SK-MEL-5 (cell line): ENCODE data around the gene ACAD10. TPM values are rescaled to one million over a fixed set of nuclear protein-coding genes. Genes with fewer than 3 reads are reported as not detected.
"Not testable (repeated sequence)": the region's sequence is repeated elsewhere in the genome, so short reads cannot be mapped to it uniquely, and the experiment has no call there.

Experiments
- DNase-seq: peaks from one replicate; pipeline ENCODE4 v3.0.0-alpha.2; 2016; ENCODE audit warnings: low read depth, low spot score
- in situ Hi-C: cut with HindIII; loops from 2 replicates; pipeline ENCODE4 v1.10.0; 2016; ENCODE audit warnings: low sequenced_read_pairs, high pct_unique_total_duplicates, low pct_unique_long_range_greater_than_20kb
- total RNA-seq: library from RNA; depleted of rRNA; stranded (reverse); fragments of >200 nt; shearing (Covaris generic); gene quantifications from 2 replicates; pipeline ENCODE4 v1.2.3, GENCODE V29; 2014

ACAD10 gene
- total RNA-seq, 1 experiment from 2014 or later: 17.2 TPM

DNA sequence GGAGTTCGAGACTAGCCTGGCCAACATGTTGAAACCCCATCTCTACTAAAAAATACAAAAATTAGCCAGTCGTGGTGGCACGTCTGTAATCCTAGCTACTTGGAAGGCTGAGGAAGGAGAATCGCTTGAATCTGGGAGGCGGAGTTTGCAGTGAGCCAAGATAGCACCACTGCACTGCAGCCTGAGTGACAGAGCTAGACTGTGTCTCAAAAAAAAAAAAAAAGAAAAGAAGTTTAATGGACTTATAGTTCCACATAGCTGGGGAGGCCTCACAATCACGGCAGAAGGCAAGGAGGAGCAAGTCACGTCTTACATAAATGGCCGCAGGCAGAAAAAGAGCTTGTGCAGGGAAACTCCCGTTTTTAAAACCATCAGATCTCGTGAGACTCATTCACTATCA is 77.7 kb downstream of the ACAD10 start:
- in situ Hi-C loops, DNase-seq: not testable (repeated sequence)

DNA sequence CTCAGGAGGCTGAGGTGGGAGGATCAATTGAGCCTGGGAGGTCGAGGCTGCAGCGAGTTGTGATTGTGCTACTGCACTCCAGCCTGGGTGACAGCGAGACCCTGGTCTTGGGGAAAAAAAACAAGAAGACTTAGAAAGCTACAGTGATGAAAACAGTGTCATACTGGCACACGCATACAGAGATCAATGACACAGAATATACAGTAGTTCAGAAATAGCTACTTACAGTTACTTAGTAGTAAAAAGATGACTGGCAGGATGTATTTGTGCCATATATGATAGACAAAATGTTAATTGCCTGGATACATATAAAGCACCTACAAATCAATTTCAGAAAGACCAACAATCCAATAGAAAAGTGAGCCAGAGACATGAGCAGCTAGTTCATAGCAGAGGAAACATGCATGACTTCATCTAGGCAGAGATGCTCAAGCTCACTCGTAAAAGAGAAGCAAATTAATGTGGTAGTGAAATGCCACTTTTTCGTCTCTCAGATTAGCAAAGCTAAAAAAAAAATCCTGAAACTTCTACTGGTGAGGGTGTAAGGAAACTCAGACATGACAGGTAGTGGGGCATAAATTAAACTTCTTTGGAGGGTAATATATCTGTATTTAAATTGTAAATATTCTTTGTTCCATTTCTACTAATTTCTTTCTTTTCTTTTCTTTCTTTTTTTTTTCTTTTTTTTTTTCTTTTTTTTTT is 78.4 kb downstream of the ACAD10 start:
- in situ Hi-C loops: no loop called here
- no peak for DNase-seq

DNA sequence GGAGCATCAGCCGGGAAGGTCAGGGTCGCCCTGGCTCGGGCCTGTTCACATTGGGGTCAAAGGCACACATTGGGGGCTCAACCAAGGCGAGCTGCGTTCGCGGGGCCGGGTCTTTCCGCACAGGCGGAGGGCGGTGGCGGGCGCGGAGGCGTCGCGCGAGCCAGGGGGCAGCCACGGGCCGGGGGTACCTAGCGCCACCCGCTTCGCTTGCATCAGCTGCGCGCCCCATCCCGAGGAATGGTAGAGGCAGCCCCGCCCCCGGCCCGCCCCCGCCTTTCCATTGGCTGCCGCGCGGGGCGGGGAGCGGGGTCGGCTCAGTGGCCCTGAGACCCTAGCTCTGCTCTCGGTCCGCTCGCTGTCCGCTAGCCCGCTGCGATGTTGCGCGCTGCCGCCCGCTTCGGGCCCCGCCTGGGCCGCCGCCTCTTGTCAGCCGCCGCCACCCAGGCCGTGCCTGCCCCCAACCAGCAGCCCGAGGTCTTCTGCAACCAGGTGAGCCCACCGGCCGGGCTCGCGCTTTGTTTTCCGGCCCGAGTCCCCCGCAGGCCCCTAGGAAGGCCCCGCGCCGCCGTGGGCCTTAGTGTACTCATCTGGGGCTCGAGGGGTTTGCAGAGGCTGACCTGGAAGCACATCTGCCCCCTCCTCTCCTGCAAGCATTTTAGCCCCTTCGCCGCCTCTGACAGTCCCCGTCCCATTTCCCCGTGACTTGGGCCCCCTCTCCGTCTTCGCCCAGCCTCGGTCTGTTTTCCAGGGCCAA is 80.9 kb downstream of the ACAD10 start, which contains the start of gene ALDH2:
Gene ALDH2 (plus strand): TSS at position 326 of the 754 bp plus-strand sequence. CDS start 50 bp downstream, at position 376.
- in situ Hi-C loops: no loop called here

DNA sequence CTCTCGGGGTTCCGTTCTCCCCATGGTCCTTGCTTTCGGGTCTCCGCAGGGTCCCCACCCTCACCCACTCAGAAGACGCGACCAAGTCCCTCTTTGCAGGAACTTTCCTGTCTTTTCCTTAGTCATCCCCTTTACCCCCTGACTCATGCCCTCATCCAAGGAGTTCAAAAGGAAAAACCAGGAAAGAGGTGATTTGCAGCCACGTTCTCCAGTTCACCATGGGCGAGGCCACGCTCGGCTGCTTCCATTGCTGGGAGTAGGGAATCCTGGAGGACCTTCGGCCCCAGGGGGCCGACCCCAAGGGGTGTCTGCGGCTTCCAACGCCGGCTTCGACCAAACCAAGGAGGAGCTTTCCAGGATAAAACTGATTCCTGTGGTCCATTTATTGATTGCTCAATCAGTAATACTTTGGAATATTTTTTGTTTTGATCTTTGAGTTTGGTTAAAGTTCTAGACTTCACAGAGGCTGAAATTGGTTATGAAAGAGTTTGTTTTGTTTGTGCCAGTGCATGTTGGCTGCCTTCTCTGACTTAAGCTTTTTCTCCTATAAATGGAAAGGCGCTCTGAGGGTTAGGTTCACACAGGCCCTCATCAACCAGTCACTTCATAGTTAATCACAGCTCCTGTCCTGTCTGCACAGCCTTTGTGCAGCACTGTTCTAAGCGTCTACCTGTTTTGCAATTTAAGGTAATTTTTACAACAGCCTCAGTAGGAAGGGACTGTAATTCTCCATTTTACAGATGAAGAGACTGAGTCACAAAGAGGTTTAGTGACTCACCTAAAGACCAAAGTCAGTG is 81.7 kb downstream of the ACAD10 start:
- in situ Hi-C loops: no loop called here

More for the DNA sequence above, 80.9 kb downstream of the ACAD10 start, which contains the start of gene ALDH2:
- peak; percentile 44 for DNase-seq

DNA sequence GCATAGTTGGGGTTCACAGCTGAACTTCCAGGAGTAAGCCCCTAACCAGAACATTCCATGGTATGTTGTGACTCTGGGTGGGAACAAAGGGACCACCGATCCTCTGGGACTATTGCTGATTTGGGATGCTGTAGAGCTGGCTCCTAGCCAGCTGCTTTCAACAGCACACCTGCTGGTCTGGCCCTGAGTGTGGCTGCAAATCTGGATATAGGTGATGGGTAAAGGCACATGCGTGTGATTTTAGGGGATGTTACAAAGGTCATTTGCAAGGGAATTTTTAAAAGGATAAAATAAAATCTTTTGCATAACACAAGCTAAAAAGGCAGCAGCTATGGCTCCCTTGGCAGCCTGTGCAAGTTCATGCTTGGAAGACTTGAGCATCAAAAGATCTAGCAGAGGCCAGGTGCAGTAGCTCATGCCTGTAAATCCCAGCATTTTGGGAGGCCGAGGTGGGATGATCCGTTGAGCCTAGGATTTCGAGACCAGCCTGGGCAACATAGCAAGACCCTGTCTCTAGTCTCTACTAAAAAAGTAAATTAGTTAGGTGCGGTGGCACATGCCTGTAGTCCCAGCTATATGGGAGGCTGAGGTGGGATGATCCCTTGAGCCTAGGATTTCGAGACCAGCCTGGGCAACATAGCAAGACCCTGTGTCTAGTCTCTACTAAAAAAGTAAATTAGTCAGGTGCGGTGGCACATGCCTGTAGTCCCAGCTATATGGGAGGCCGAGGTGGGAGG is 82.5 kb downstream of the ACAD10 start:
- no peak for DNase-seq
- in situ Hi-C loops: no loop called here

More for the DNA sequence above, 81.7 kb downstream of the ACAD10 start:
- no peak for DNase-seq

DNA sequence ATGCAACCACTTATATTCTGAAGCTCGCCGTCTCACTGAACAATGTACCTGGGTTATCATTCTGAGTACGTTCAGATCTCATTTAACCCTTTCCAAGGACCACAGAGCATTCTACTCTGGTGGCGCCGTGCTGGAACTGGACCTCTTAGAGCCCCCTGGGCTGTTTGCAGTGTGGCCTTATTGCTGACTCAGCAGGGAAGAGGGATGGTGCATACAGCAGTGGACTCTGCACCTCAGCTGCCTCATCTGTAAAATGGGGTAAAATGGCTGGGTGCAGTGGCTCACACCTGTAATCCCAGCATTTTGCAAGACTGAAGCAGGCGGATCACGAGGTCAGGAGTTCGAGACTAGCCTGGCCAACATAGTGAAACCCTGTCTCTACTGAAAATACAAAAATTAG is 83.7 kb downstream of the ACAD10 start:
- in situ Hi-C loops: no loop called here
- no peak for DNase-seq

DNA sequence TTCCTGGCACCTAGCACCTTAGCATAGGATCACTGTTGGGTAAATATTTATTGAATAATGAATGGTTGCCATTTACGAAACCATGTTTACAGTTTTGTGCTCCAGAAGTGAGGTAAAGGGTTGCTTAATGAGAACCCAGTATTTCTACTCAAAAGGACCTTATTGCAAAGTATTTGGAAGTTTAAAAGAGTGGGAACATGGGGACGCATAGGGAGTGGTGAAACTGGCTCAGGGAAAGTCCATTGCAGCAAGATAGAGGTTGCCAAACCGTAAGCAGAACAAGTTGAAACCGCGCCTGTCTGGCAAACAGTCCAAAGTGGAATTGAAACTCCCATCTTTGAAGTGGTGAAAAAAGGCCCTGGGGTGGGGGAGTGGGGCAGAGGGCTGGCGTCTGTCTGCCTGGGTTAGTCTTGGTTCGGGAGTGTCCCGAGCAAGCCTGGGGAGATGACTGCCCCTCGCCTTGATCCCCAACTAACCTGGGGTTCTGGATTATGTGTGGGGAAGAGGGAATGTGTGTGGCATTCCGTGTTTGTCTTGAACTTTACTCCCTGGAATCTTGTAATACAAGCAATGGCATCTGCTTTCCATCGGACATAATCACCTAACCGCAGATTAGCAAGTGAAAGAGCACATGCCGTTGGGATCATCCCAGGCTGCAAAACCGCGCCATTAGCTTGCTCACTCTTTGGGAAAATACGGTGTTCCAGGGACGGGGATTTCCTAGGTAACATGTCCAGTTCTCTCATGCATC is 88.1 kb downstream of the ACAD10 start:
- DNase-seq: peak; percentile 39
- in situ Hi-C loops: no loop called here

DNA sequence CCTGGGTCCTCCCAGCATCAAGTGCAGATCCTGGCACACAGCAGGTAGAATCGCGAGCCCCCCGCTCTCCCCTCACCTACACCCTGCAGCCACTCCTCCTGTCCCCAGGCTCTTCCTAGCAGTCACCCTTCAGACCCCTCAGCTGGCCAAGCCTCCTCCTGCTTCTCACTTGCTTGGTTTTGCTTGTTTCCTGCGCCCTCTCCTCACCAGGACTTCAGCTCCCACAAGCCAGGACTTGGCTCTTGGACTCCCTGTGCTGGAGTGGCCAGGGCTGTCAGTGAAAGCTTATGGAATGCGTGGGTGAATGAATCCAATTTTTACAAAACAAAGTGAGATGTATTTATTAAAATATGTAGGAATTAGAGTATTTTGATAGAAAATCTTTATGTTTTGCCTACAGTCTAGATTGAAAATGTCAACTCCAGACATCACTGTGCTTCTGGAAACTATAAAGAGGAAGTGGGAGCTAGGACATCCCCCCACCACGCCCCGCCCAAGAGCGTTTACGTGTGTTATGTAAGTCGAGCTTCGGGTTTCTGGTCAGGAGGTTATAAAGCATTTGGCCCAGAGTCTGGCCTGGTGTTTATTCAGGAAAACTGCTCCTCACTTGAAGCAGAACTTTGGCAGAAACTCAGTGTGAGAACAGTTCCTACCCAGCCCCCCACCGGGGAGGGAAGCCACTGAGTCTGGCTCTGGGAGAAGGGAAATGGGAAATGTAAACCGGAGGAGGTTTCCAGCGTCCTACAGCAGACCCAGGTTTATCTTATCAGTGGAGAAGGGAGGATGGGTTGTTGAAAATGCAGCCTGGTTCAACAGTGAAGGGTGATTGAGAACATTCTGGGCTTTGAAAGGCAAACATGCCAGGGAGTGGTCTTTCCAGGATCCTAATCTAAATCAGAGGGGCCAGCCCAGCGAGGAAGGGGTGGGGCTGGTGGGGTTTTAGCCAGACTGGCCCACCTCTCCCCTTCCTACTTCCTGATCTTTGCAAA is 89.6 kb downstream of the ACAD10 start:
- in situ Hi-C loops: no loop called here
- no peak for DNase-seq

DNA sequence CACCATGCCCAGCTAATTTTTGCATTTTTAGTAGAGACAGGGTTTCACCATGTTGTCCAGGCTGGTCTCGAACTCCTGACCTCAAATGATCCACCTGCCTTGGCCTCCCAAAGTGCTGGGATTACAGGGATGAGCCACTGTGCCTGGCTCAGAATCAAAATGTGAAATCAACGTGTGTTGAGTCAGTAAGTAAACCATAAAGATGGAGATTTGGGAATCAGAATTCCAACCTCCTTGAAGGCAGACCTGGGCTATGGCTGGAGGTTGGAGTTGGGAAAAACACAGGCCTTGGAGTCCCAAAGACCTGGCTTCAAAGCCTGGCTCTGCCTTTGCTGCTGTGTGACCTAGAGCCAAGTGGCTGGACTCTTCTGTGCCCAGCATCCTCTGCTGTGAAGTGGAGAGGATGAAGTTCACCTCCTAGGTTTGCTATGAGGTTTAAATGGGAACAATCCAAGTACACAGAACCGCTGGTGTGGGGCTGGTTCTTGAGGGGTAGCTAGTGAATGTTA is 91.0 kb downstream of the ACAD10 start:
- in situ Hi-C loops: no loop called here
- DNase-seq: no peak

DNA sequence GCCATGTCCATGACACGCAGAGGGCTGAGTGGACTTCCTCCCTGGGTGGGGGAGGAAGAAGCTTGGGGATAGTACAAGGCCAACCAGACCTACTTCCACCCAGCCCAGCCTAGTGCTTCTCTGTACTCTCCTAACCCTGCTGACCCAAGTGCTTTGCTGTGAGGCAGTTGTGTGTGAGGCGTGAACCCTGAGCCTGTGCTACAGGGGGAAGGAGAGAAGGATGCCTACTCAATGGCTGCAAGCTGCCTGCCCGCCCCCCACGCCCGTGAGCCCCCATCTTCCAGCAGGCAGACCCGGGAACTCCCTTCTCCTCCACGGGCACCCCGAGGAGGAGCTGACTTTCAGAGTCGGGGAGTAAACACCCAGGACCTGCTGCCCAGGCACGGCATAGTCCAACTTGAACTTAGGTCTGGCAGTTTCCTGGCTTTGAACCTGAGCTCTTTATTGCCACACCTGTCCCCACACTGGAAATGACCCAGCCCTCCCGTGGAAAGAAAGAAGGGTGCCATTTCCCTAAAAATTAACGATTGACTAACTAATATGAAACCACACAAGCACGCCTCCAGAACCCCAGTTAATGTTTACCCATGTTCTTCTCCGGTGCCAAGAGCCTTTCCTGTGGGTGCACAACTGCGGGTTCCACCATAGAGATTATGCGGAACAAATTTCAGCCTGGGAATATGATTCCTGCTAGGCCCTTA is 91.6 kb downstream of the ACAD10 start:
- in situ Hi-C loops: no loop called here
- no peak for DNase-seq

DNA sequence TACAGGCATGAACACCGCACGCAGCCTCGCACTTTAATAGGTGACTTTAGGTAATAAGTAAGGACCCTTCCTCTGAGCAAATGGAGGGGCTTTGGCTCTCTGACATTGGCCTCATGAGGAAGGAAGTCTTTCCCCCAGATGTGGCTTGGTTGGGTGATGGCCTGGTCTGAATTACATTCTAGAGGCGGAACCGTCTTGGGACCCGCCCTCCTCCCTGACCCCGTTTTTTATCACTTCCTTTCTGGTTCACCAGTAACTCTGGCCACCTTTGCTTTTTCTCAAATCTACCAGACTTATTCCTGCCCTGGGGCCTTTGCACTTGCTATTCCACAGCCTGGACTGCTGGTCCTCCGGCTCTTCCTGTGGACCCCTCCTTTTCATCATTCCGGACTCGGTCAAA is 94.3 kb downstream of the ACAD10 start:
- no peak for DNase-seq
- in situ Hi-C loops: no loop called here

DNA sequence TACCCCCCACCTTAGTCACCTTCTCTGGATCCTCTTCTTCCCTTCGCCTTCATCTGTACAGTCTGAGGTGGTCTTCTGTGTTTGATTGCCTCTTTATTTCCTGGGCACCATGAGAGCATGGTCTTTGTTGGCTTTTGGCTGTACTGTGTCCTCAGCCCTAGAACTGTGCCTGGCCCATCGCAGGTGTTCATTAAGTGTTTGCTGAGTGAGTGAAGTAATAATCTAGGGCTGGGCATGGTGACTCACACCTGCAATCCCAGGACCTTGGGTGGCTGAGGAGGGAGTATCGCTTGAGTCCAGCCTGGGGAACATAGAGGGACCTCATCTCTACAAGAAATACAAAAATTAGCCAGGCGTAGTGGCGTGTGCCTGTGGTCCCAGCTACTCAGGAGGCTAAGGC is 94.8 kb downstream of the ACAD10 start:
- DNase-seq: no peak

DNA sequence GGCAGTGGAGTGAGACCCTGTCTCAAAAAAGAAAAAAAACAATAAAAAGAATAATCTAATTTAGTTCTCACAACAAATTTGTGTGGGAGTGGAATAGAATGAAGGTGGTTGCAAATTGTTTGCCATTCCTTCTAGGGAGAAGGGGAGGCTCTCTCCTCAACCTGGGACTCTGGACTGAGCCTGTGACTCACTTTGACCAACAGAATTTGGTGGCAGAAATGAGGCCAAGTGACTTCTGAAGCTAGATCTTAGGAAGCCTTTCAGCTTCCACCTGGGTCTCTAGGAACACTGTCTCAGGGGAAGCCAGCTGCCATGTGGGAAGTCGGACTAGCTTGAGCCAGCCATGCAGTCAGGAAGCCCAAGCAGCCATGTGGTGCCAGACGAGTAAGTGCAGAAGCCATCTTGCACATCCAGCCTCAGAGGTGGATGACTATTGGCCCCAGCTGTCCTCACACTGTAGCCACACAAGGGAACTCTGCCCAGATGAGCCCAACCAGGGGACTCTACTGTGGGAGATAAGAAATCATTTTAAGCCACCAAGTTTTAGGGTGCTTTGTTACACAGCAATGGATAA is 95.3 kb downstream of the ACAD10 start:
- in situ Hi-C loops: no loop called here
- DNase-seq: no peak

More for the DNA sequence above, 94.8 kb downstream of the ACAD10 start:
- in situ Hi-C loops: no loop called here

DNA sequence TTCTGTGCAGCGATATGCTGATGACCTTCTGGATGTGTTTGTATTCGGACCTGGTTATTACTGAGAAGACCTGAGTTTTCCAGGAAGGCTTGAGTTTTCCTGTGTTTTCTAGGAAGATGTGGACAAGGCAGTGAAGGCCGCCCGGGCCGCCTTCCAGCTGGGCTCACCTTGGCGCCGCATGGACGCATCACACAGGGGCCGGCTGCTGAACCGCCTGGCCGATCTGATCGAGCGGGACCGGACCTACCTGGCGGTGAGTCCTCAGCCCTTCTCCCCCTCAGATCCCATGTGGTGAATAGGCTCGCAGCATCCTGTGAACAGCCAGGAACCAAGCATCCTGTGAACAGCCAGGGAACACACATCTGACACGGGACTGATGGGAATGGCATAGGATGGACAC is 97.2 kb downstream of the ACAD10 start:
- in situ Hi-C loops: no loop called here
- no peak for DNase-seq

DNA sequence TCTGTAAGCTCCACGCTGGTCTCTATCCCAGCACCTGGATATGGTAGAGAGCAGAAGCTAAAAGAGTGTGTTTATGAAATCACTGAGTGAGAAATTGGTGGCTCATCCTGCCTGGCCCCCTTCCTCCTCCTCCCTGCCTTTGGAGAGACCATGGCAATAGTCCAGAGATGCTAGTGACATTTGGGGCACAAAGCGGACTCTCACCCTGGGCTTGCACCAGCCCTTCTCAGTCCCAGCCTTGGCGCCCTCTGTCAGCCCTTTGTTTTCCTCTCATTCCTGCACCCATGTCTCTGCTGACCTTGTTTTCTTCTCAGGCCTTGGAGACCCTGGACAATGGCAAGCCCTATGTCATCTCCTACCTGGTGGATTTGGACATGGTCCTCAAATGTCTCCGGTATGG is 99.1 kb downstream of the ACAD10 start:
- DNase-seq: no peak
- in situ Hi-C loops: no loop called here
